ENCODE data around the gene CDH22.

GRCh38 chr20:46354920-46355654 lies 46.8 kb upstream of the CDH22 start:
- TF ChIP-seq, protein P1, sequence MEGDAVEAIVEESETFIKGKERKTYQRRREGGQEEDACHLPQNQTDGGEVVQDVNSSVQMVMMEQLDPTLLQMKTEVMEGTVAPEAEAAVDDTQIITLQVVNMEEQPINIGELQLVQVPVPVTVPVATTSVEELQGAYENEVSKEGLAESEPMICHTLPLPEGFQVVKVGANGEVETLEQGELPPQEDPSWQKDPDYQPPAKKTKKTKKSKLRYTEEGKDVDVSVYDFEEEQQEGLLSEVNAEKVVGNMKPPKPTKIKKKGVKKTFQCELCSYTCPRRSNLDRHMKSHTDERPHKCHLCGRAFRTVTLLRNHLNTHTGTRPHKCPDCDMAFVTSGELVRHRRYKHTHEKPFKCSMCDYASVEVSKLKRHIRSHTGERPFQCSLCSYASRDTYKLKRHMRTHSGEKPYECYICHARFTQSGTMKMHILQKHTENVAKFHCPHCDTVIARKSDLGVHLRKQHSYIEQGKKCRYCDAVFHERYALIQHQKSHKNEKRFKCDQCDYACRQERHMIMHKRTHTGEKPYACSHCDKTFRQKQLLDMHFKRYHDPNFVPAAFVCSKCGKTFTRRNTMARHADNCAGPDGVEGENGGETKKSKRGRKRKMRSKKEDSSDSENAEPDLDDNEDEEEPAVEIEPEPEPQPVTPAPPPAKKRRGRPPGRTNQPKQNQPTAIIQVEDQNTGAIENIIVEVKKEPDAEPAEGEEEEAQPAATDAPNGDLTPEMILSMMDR (IDR thresholded peaks at IDR 0.05) = no peak
- no peak for TF ChIP-seq POLR2A (IDR thresholded peaks at IDR 0.05)

Data from right lobe of liver (tissue), 4 donors.